Nephron progenitor cell (in vitro differentiated cells): Measurements from ENCODE around the gene IPO4.
A peak's percentile ranks its signal among the peaks of the same experiment; 100 is the strongest.

ENCODE experiments used
- DNase-seq: peaks from one replicate; pipeline ENCODE4 v3.0.0; 2021
- H3K27ac Mint-ChIP-seq: 2 replicates; pipeline ENCODE4 v1.8.0; 2021; ENCODE audit warnings: mild to moderate bottlenecking, moderate library complexity, mixed read lengths
- H3K27me3 Mint-ChIP-seq: 2 replicates; pipeline ENCODE4 v1.8.0; 2021; ENCODE audit warnings: mild to moderate bottlenecking, low read depth, mixed read lengths; ENCODE audit not compliant: poor library complexity
- H3K36me3 Mint-ChIP-seq: 2 replicates; pipeline ENCODE4 v1.8.0; 2021; ENCODE audit warnings: low read depth, mixed read lengths
- H3K4me1 Mint-ChIP-seq: 2 replicates; pipeline ENCODE4 v1.8.0; 2021; ENCODE audit warnings: mixed read lengths
- H3K4me3 Mint-ChIP-seq: 2 replicates; pipeline ENCODE4 v1.8.0; 2021; ENCODE audit warnings: mild to moderate bottlenecking, moderate library complexity, mixed read lengths
- H3K9me3 Mint-ChIP-seq: 2 replicates; pipeline ENCODE4 v1.8.0; 2021; ENCODE audit warnings: mild to moderate bottlenecking, moderate library complexity, mixed read lengths
- TF ChIP-seq, protein P1 (sequence below): fragments of 200-600 bp; sonication (generic); IDR thresholded peaks from 2 replicates; pipeline ENCODE4 v1.5.0; 2021; ENCODE audit warnings: antibody characterized with exemption

The IPO4 gene

DNA sequence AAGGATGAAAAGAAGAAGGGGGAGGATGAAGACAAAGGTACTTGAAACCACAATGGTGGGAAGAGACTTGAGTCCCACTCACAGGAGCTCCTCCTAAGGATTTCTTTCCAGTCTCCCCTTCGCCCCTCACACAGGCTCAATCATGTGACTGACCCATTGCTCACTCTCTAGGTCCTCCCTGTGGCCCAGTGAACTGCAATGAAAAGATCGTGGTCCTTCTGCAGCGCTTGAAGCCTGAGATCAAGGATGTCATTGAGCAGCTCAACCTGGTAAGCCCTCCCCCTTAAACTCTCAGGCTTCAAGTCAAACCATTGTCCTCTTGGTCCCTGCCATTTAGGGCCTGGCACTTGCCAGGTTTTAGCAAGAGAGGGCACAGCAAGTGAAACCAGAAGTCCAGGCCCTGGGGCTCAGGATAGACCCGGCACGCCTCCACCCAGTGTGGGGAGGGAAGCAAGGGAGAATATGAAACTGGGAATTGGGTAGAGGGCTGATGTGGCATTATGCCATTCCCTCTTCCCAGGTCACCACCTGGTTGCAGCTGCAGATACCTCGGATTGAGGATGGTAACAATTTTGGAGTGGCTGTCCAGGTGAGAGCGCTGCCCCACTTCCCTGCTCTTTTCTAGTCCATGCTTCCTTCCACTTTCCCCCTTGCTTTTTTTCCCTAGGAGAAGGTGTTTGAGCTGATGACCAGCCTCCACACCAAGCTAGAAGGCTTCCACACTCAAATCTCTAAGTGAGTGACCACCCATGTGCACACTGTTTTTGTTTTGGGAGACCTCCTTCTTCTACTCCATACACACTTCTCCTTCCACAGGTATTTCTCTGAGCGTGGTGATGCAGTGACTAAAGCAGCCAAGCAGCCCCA lies 50.9 kb downstream of the IPO4 start:
- Mint-ChIP-seq H3K27ac (no peak overlapping the region), H3K4me1 (peaks cover 57% of the 10 kb centered on the region), H3K27me3 (peaks cover 18% of the 10 kb centered on the region), H3K9me3 (no peaks in the 10 kb centered on the region), H3K4me3 (peak overlapping the region; percentile 83), H3K36me3 (peaks cover 25% of the 10 kb centered on the region)
- TF ChIP-seq, protein P1, sequence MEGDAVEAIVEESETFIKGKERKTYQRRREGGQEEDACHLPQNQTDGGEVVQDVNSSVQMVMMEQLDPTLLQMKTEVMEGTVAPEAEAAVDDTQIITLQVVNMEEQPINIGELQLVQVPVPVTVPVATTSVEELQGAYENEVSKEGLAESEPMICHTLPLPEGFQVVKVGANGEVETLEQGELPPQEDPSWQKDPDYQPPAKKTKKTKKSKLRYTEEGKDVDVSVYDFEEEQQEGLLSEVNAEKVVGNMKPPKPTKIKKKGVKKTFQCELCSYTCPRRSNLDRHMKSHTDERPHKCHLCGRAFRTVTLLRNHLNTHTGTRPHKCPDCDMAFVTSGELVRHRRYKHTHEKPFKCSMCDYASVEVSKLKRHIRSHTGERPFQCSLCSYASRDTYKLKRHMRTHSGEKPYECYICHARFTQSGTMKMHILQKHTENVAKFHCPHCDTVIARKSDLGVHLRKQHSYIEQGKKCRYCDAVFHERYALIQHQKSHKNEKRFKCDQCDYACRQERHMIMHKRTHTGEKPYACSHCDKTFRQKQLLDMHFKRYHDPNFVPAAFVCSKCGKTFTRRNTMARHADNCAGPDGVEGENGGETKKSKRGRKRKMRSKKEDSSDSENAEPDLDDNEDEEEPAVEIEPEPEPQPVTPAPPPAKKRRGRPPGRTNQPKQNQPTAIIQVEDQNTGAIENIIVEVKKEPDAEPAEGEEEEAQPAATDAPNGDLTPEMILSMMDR: no peak
- DNase-seq: no peak

DNA sequence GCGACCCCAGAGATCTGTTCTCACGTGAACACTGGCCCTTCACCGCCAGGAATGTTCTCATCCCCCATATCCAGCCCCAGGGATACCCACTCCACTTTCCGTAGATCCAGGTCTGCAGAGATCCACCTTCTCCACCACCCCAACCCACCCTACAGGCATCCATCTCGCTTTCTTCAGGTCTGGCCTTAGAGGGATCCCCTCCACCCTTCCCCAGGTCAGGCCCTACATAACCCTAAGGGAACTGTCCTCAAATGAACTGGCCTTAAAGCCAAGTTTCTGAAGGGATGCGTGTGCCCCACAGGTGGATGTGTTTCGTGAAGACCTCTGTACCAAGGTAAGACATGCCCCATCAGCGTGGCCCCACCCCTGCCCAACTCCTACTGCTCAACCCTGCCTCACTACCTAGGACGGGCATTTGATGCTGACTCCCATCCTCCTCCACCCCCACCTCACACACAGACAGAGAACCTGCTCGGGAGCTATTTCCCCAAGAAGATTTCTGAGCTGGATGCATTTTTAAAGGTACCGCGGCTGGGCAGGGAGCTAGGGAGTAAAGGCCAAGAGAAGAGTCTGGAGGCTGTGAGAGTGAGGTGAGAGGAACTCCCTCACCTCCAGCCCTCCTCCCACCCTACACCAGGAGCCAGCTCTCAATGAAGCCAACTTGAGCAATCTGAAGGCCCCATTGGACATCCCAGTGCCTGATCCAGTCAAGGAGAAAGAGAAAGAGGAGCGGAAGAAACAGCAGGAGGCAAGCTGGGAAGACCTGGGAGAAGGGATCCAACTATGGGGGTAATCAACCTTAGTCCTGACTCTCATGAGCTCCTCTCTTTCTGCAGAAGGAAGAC lies 51.7 kb downstream of the IPO4 start:
- Mint-ChIP-seq H3K4me1 (peaks cover 61% of the 10 kb centered on the region), H3K27ac (peak overlapping the region; percentile 73), H3K36me3 (peaks cover 25% of the 10 kb centered on the region), H3K9me3 (no peaks in the 10 kb centered on the region), H3K4me3 (peak overlapping the region; percentile 83), H3K27me3 (peaks cover 18% of the 10 kb centered on the region)
- TF ChIP-seq, protein P1: no peak
- DNase-seq: no peak

DNA sequence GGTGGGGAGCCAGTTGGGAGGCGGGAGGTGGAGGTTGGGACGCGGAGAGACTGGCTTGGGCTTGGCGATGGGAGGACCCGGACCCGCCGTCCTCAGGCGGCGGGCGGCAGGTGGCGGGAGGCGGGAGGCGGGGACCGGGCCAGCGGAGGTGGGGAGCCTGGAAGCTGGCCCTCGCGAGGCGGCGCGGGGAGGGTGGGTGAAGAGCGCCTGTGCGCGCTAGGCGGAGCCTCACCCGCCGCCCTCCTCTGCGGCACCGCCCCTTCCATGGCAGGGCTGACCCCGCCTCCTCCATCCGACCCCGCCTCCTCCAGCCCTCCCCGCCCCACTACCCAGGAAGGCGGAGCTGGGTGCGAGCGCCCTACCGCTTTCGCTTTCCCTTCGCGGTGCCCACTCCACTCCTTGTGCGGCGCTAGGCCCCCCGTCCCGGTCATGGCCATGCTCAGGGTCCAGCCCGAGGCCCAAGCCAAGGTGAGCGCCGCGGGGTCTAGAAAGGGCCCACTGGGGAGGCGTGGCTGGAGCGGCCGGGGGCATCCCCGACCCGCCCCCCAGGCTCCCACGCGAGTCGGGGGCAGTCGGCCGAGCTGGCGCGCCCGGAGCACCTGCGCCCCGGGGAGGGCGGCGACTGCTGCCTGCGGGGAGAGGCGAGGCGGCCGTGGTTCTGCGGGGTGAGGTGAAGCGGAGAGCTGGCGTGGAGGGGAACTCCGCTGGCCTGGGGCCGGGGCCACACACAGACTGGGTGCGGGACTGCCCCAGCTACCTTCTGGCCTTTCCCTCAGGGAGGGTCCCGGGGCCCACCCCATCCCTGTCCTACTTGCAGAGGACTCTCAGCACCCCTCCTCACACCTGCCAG lies 52.6 kb downstream of the IPO4 start, which contains the start of gene PSME1:
Gene PSME1 (plus strand): TSS at position 361 of the 850 bp plus-strand sequence. CDS start 69 bp downstream, at position 430.
- Mint-ChIP-seq H3K9me3 (no peaks in the 10 kb centered on the region), H3K36me3 (peaks cover 25% of the 10 kb centered on the region), H3K4me3 (peak within 1 kb of the TSS; percentile 88), H3K27me3 (peaks cover 22% of the 10 kb centered on the region), H3K27ac (peak within 1 kb of the TSS; percentile 73), H3K4me1 (peaks cover 66% of the 10 kb centered on the region)
- DNase-seq: peak; percentile 96
- TF ChIP-seq, protein P1: no peak

DNA sequence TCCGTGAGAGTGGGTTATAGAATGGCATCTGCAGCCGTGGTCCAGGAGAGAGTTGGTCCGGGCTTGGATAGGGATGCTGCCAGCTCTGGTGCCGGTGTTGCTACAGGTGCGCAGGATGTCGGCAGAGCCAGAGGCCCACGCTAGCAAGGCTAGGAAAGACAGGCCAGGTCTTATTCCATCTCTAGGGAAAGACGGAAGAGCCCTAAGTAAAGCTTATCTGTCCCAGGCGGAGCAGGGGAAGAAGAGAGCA lies 53.1 kb downstream of the IPO4 start:
- no peaks in the 10 kb centered on the region for H3K9me3 Mint-ChIP-seq
- peaks cover 22% of the 10 kb centered on the region for H3K27me3 Mint-ChIP-seq
- peaks cover 25% of the 10 kb centered on the region for H3K36me3 Mint-ChIP-seq
- peak overlapping the region; percentile 88 for H3K4me3 Mint-ChIP-seq
- TF ChIP-seq, protein P1: no peak
- peaks cover 67% of the 10 kb centered on the region for H3K4me1 Mint-ChIP-seq
- no peak for DNase-seq
- no peak overlapping the region for H3K27ac Mint-ChIP-seq

DNA sequence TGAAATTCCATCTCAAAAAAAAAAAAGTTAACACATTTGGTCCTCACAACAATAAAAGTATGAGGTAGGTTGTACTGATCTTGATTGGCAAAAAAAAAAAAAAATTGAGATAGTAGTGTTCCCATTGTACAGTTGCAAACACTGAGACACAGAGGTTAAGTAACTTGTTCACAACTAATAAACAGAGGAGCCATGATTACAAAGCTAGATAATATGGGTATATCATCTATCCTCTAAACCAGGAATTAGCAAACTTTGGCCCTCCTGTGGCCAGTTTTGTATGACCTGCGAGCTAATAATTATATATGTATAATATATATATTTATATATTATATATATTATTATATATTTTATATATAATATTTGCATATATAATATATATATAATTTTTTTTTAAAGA lies 54.9 kb downstream of the IPO4 start:
- Mint-ChIP-seq H3K9me3 (no peaks in the 10 kb centered on the region), H3K27ac (no peak overlapping the region), H3K4me1 (peaks cover 54% of the 10 kb centered on the region), H3K4me3 (no peak overlapping the region), H3K27me3 (peaks cover 22% of the 10 kb centered on the region), H3K36me3 (peaks cover 13% of the 10 kb centered on the region)
- no peak for DNase-seq
- TF ChIP-seq, protein P1: no peak
